ENCODE results near the gene CDC45.

The CDC45 gene

GRCh38 chr22:19514831-19515565 is 35.3 kb downstream of the CDC45 start:
- no peak for DNase-seq

GRCh38 chr22:19515654-19516377 is 36.1 kb downstream of the CDC45 start:
- DNase-seq, result no peak

- no peak for DNase-seq
Observed at GRCh38 chr22:19516378-19517170, 36.9 kb downstream of the CDC45 start.

- no peak for DNase-seq
Observed at GRCh38 chr22:19517171-19517500, 37.4 kb downstream of the CDC45 start.

GRCh38 chr22:19517919-19518611 is 38.3 kb downstream of the CDC45 start:
- DNase-seq, result peak; percentile 41

- DNase-seq, result peak; percentile 38
Observed at GRCh38 chr22:19518635-19519034, 38.9 kb downstream of the CDC45 start.

GRCh38 chr22:19519041-19519926 is 39.6 kb downstream of the CDC45 start:
- peak; percentile 53 for DNase-seq

- no peak for DNase-seq
Observed at GRCh38 chr22:19520007-19520406, 40.3 kb downstream of the CDC45 start.

- no peak for DNase-seq
Observed at GRCh38 chr22:19520566-19521305, 41.0 kb downstream of the CDC45 start.

GRCh38 chr22:19522190-19522880 is 42.6 kb downstream of the CDC45 start:
- DNase-seq, result no peak

GRCh38 chr22:19522881-19523239 is 43.1 kb downstream of the CDC45 start:
- no peak for DNase-seq

- DNase-seq, result peak; percentile 81
Observed at GRCh38 chr22:19523240-19524169, 43.8 kb downstream of the CDC45 start.

- DNase-seq, result no peak
Observed at GRCh38 chr22:19524170-19525115, 44.7 kb downstream of the CDC45 start, which contains the start of gene CLDN5. TSS of gene CLDN5 (minus strand) at chr22:19524410. CDS start at chr22:19524255, 155 bp downstream.

GRCh38 chr22:19525116-19525660 is 45.5 kb downstream of the CDC45 start:
- no peak for DNase-seq

- no peak for DNase-seq
Observed at GRCh38 chr22:19525666-19526065, 45.9 kb downstream of the CDC45 start.

- no peak for DNase-seq
Observed at GRCh38 chr22:19526076-19526701, 46.5 kb downstream of the CDC45 start.

GRCh38 chr22:19526702-19527111 is 47.0 kb downstream of the CDC45 start:
- DNase-seq, result no peak

All from right kidney (tissue), 1 donor.